ENCODE data around the gene WIPF2.
"Not testable (repeated sequence)": the region's sequence is repeated elsewhere in the genome, so short reads cannot be mapped to it uniquely, and the experiment has no call there.

The WIPF2 gene

GRCh38 chr17:40291281-40291664, 72.2 kb downstream of the WIPF2 start:
- H3K4me1 ChIP-seq (ENCODE audit: control extremely low read depth in 1 of 4, control insufficient read depth in 4 of 4, insufficient read depth in 4 of 4, low read length in 3 of 4) = peaks cover 0 to 16% (median 11%) of the 10 kb centered on the region in 4 experiments
- peaks cover 7 to 61% (median 23%) of the 10 kb centered on the region in 4 experiments for H3K36me3 ChIP-seq (ENCODE audit: control insufficient read depth in 4 of 4, insufficient read depth in 4 of 4, low read length in 3 of 4)
- 95% methylated on average over 2 of the region's 2 CpGs for WGBS (ENCODE audit: insufficient coverage)
- H3K27ac ChIP-seq (ENCODE audit: insufficient read depth in 1 of 2, low read depth in 1 of 2, low read length in 2 of 2, poor library complexity in 1 of 2, severe bottlenecking in 2 of 2) = no peak overlapping the region
- ChIA-PET POLR2A (no interaction called here), CTCF (interaction anchor here (1.3 to 50.4 kb wide), 10 partner anchors 12 to 278 kb away, joined by 3 to 1388 read pairs (median 14); partner anchors contain the start of genes CSF3, GJD3 and WIPF2)
- H3K4me3 ChIP-seq (ENCODE audit: control insufficient read depth in 1 of 7, extremely low read depth in 1 of 7, insufficient read depth in 4 of 7, low read depth in 2 of 7, low read length in 6 of 7) = no peak overlapping the region
- no peaks in the 10 kb centered on the region for H3K27me3 ChIP-seq (replicated peaks in 2 of 5; ENCODE audit: control insufficient read depth in 4 of 5, insufficient read depth in 5 of 5, low read length in 4 of 5)
- H3K9me3 ChIP-seq (ENCODE audit: control extremely low read depth in 1 of 5, control insufficient read depth in 4 of 5, insufficient read depth in 2 of 5, low read depth in 1 of 5, low read length in 4 of 5) = no peaks in the 10 kb centered on the region
- DNase-seq = no peak

GRCh38 chr17:40293363-40293762, 74.3 kb downstream of the WIPF2 start:
- Histone ChIP-seq H3K27ac (ENCODE audit: insufficient read depth in 1 of 2, low read depth in 1 of 2, low read length in 2 of 2, poor library complexity in 1 of 2, severe bottlenecking in 2 of 2) (no peak overlapping the region), H3K4me1 (ENCODE audit: control extremely low read depth in 1 of 4, control insufficient read depth in 4 of 4, insufficient read depth in 4 of 4, low read length in 3 of 4) (peaks cover 0 to 11% (median 5%) of the 10 kb centered on the region in 4 experiments), H3K27me3 (replicated peaks in 2 of 5; ENCODE audit: control insufficient read depth in 4 of 5, insufficient read depth in 5 of 5, low read length in 4 of 5) (no peaks in the 10 kb centered on the region), H3K4me3 (ENCODE audit: control insufficient read depth in 1 of 7, extremely low read depth in 1 of 7, insufficient read depth in 4 of 7, low read depth in 2 of 7, low read length in 6 of 7) (no peak overlapping the region), H3K9me3 (ENCODE audit: control extremely low read depth in 1 of 5, control insufficient read depth in 4 of 5, insufficient read depth in 2 of 5, low read depth in 1 of 5, low read length in 4 of 5) (no peaks in the 10 kb centered on the region), H3K36me3 (ENCODE audit: control insufficient read depth in 4 of 4, insufficient read depth in 4 of 4, low read length in 3 of 4) (peaks cover 7 to 80% (median 27%) of the 10 kb centered on the region in 4 experiments)
- no peak for DNase-seq
- WGBS (ENCODE audit: insufficient coverage) = 100% methylated on average over 1 of the region's 1 CpG
- ChIA-PET CTCF (interaction anchor here (0.9 to 50.4 kb wide), 11 partner anchors 10 to 108 kb away, joined by 3 to 1388 read pairs (median 7); partner anchors contain the start of genes GJD3 and WIPF2), POLR2A (interaction anchor here (0.6 kb wide), 1 partner anchor 240 kb away, joined by 4 read pairs; no protein-coding TSS in a partner anchor)

- DNase-seq = no peak
- CTCF ChIA-PET = interaction anchor here (0.6 to 50.4 kb wide), 4 partner anchors 15 to 154 kb away, joined by 3 to 1388 read pairs (median 72); partner anchors contain the start of gene GJD3
- POLR2A ChIA-PET = interaction anchor here (0.6 to 0.8 kb wide), 2 partner anchors 266 to 431 kb away, joined by 3 read pairs; no protein-coding TSS in a partner anchor
- Histone ChIP-seq H3K4me1 (ENCODE audit: control extremely low read depth in 1 of 4, control insufficient read depth in 4 of 4, insufficient read depth in 4 of 4, low read length in 3 of 4) (no peaks in the 10 kb centered on the region), H3K9me3 (ENCODE audit: control extremely low read depth in 1 of 5, control insufficient read depth in 4 of 5, insufficient read depth in 2 of 5, low read depth in 1 of 5, low read length in 4 of 5) (no peaks in the 10 kb centered on the region), H3K27ac (ENCODE audit: insufficient read depth in 1 of 2, low read depth in 1 of 2, low read length in 2 of 2, poor library complexity in 1 of 2, severe bottlenecking in 2 of 2) (no peak overlapping the region), H3K36me3 (ENCODE audit: control insufficient read depth in 4 of 4, insufficient read depth in 4 of 4, low read length in 3 of 4) (peaks cover 12 to 86% (median 31%) of the 10 kb centered on the region in 4 experiments), H3K27me3 (replicated peaks in 2 of 5; ENCODE audit: control insufficient read depth in 4 of 5, insufficient read depth in 5 of 5, low read length in 4 of 5) (no peaks in the 10 kb centered on the region), H3K4me3 (ENCODE audit: control insufficient read depth in 1 of 7, extremely low read depth in 1 of 7, insufficient read depth in 4 of 7, low read depth in 2 of 7, low read length in 6 of 7) (no peak overlapping the region)
- WGBS (ENCODE audit: insufficient coverage) = 92% methylated on average over 2 of the region's 5 CpGs
These were observed 76.7 kb downstream of the WIPF2 start for GRCh38 chr17:40295488-40296436.

- POLR2A ChIA-PET = interaction anchor here (0.6 kb wide), 2 partner anchors 38 to 796 kb away, joined by 3 to 5 read pairs; no protein-coding TSS in a partner anchor
- Histone ChIP-seq H3K27me3 (replicated peaks in 2 of 5; ENCODE audit: control insufficient read depth in 4 of 5, insufficient read depth in 5 of 5, low read length in 4 of 5) (no peaks in the 10 kb centered on the region), H3K27ac (ENCODE audit: insufficient read depth in 1 of 2, low read depth in 1 of 2, low read length in 2 of 2, poor library complexity in 1 of 2, severe bottlenecking in 2 of 2) (no peak overlapping the region), H3K4me1 (ENCODE audit: control extremely low read depth in 1 of 4, control insufficient read depth in 4 of 4, insufficient read depth in 4 of 4, low read length in 3 of 4) (no peaks in the 10 kb centered on the region), H3K4me3 (ENCODE audit: control insufficient read depth in 1 of 7, extremely low read depth in 1 of 7, insufficient read depth in 4 of 7, low read depth in 2 of 7, low read length in 6 of 7) (no peak overlapping the region), H3K9me3 (ENCODE audit: control extremely low read depth in 1 of 5, control insufficient read depth in 4 of 5, insufficient read depth in 2 of 5, low read depth in 1 of 5, low read length in 4 of 5) (no peaks in the 10 kb centered on the region), H3K36me3 (ENCODE audit: control insufficient read depth in 4 of 4, insufficient read depth in 4 of 4, low read length in 3 of 4) (peaks cover 10 to 91% (median 26%) of the 10 kb centered on the region in 4 experiments)
- CTCF ChIA-PET = interaction anchor here (0.9 to 50.4 kb wide), 7 partner anchors 9 to 94 kb away, joined by 3 to 1388 read pairs (median 4); partner anchors contain the start of genes GJD3 and RARA
- no peak for DNase-seq
- 100% methylated on average over 1 of the region's 2 CpGs for WGBS (ENCODE audit: insufficient coverage)
These were observed 78.4 kb downstream of the WIPF2 start for GRCh38 chr17:40297511-40297910.

GRCh38 chr17:40298726-40299125, 79.6 kb downstream of the WIPF2 start:
- Histone ChIP-seq H3K27me3 (replicated peaks in 2 of 5; ENCODE audit: control insufficient read depth in 4 of 5, insufficient read depth in 5 of 5, low read length in 4 of 5) (no peaks in the 10 kb centered on the region), H3K9me3 (ENCODE audit: control extremely low read depth in 1 of 5, control insufficient read depth in 4 of 5, insufficient read depth in 2 of 5, low read depth in 1 of 5, low read length in 4 of 5) (no peaks in the 10 kb centered on the region), H3K36me3 (ENCODE audit: control insufficient read depth in 4 of 4, insufficient read depth in 4 of 4, low read length in 3 of 4) (peaks cover 10 to 93% (median 23%) of the 10 kb centered on the region in 4 experiments), H3K27ac (ENCODE audit: insufficient read depth in 1 of 2, low read depth in 1 of 2, low read length in 2 of 2, poor library complexity in 1 of 2, severe bottlenecking in 2 of 2) (no peak overlapping the region), H3K4me3 (ENCODE audit: control insufficient read depth in 1 of 7, extremely low read depth in 1 of 7, insufficient read depth in 4 of 7, low read depth in 2 of 7, low read length in 6 of 7) (no peak overlapping the region), H3K4me1 (ENCODE audit: control extremely low read depth in 1 of 4, control insufficient read depth in 4 of 4, insufficient read depth in 4 of 4, low read length in 3 of 4) (peaks cover 6 to 10% (median 7%) of the 10 kb centered on the region in 4 experiments)
- POLR2A ChIA-PET = interaction anchor here (1.5 kb wide), 1 partner anchor 56 kb away, joined by 5 read pairs; no protein-coding TSS in a partner anchor
- 90% methylated on average over 2 of the region's 3 CpGs for WGBS (ENCODE audit: insufficient coverage)
- DNase-seq = no peak
- CTCF ChIA-PET = interaction anchor here (0.6 to 50.4 kb wide), 7 partner anchors 9 to 232 kb away, joined by 3 to 1388 read pairs (median 3); partner anchors contain the start of genes CDC6 and GJD3

- H3K36me3 ChIP-seq (ENCODE audit: control insufficient read depth in 4 of 4, insufficient read depth in 4 of 4, low read length in 3 of 4) = peaks cover 10 to 93% (median 20%) of the 10 kb centered on the region in 4 experiments
These were observed 80.2 kb downstream of the WIPF2 start for GRCh38 chr17:40299159-40299757.

More at GRCh38 chr17:40299159-40299757, 80.2 kb downstream of the WIPF2 start:
- not testable (repeated sequence) for H3K9me3 ChIP-seq (ENCODE audit: control extremely low read depth in 1 of 5, control insufficient read depth in 4 of 5, insufficient read depth in 2 of 5, low read depth in 1 of 5, low read length in 4 of 5); H3K27ac ChIP-seq (ENCODE audit: insufficient read depth in 1 of 2, low read depth in 1 of 2, low read length in 2 of 2, poor library complexity in 1 of 2, severe bottlenecking in 2 of 2); H3K27me3 ChIP-seq (replicated peaks in 2 of 5; ENCODE audit: control insufficient read depth in 4 of 5, insufficient read depth in 5 of 5, low read length in 4 of 5); H3K4me3 ChIP-seq (ENCODE audit: control insufficient read depth in 1 of 7, extremely low read depth in 1 of 7, insufficient read depth in 4 of 7, low read depth in 2 of 7, low read length in 6 of 7); DNase-seq
- peaks cover 7 to 15% (median 8%) of the 10 kb centered on the region in 4 experiments for H3K4me1 ChIP-seq (ENCODE audit: control extremely low read depth in 1 of 4, control insufficient read depth in 4 of 4, insufficient read depth in 4 of 4, low read length in 3 of 4)
- POLR2A ChIA-PET = interaction anchor here (0.6 to 1.5 kb wide), 2 partner anchors 12 to 56 kb away, joined by 4 to 5 read pairs; no protein-coding TSS in a partner anchor
- CTCF ChIA-PET = interaction anchor here (0.6 to 50.4 kb wide), 9 partner anchors 9 to 232 kb away, joined by 3 to 1388 read pairs (median 3); partner anchors contain the start of genes CDC6 and GJD3
- 100% methylated on average over 2 of the region's 7 CpGs for WGBS (ENCODE audit: insufficient coverage)

Measured in common myeloid progenitor, CD34-positive (primary cell).